Subcutaneous abdominal adipose tissue (tissue), 5 donors: ENCODE results near the gene SHISA6.

Experiments
- H3K27ac ChIP-seq: one replicate; pipeline ENCODE4 v1.7.0; 2013; ENCODE audit warnings: low read depth, mild to moderate bottlenecking, inconsistent platforms, low read length, moderate library complexity
- H3K27me3 ChIP-seq, 5 donors: one replicate each; pipeline ENCODE4 v1.7.0; 2013; ENCODE audit warnings: low read length in 5 of 5, inconsistent platforms in 1 of 5; ENCODE audit not compliant: control insufficient read depth in 5 of 5, insufficient read depth in 4 of 5
- H3K36me3 ChIP-seq, 5 donors: one replicate each; pipeline ENCODE4 v1.7.0; 2013; ENCODE audit warnings: low read length in 5 of 5; ENCODE audit not compliant: control insufficient read depth in 5 of 5, insufficient read depth in 5 of 5
- H3K4me1 ChIP-seq, 5 donors: one replicate each; pipeline ENCODE4 v1.7.0; 2013; ENCODE audit warnings: low read length in 5 of 5, mild to moderate bottlenecking in 3 of 5, moderate library complexity in 1 of 5; ENCODE audit not compliant: control insufficient read depth in 5 of 5, insufficient read depth in 5 of 5
- H3K4me3 ChIP-seq, 5 donors: one replicate each; pipeline ENCODE4 v1.7.0; 2013; ENCODE audit warnings: low read length in 5 of 5, low read depth in 1 of 5
- H3K9ac ChIP-seq, 5 donors: one replicate each; pipeline ENCODE4 v1.7.0; 2013; ENCODE audit warnings: low read length in 5 of 5, mild to moderate bottlenecking in 4 of 5, moderate library complexity in 3 of 5
- H3K9me3 ChIP-seq, 5 donors: one replicate each; pipeline ENCODE4 v1.7.0; 2013; ENCODE audit warnings: low read length in 5 of 5; ENCODE audit not compliant: control insufficient read depth in 5 of 5
- donor health status: healthy.
- donor health status: healthy.
- donor health status: healthy.
- donor health status: healthy.
- donor health status: healthy.

The SHISA6 gene

DNA sequence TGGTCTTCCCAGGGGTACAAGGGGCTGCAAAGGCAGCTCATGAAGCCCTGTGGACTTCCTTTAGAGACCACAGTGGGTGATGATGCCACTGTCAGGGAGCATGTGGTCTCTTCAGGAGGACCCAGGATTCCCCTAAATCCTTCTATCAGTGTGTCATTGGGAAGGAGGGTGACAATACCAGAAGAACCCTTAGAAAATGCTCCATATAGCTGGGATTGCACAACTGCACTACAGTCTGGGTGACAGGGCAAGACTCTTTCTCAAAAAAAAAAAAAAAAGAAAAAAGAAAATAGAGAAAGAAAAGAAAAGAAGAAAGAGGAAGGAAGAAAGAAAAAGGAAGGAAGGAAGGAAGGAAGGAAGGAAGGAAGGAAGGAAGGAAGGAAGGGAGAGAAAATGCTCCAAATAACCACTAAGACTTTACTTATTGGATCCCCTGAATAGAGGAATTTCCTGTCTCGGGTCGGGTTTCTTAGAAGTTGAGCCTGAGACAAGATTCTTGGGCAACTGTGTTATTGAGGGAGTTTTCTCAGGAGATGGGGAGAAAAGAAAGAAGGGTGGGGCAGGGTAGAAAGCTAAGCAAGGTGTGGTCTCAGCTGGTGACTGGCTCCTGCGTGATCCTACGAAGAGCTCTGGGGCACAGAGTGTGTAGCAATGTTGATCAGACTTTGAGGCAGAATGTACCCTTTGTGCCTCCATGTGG, 274.1 kb downstream of the SHISA6 start:
- no peaks in the 10 kb centered on the region for H3K27me3 ChIP-seq
- no peak overlapping the region for H3K27ac ChIP-seq
- H3K9ac ChIP-seq, result no peak overlapping the region
- peaks cover 0 to 11% (median 3%) of the 10 kb centered on the region in 5 donors for H3K4me1 ChIP-seq
- no peaks in the 10 kb centered on the region for H3K36me3 ChIP-seq
- no peaks in the 10 kb centered on the region for H3K9me3 ChIP-seq
- no peak overlapping the region for H3K4me3 ChIP-seq

DNA sequence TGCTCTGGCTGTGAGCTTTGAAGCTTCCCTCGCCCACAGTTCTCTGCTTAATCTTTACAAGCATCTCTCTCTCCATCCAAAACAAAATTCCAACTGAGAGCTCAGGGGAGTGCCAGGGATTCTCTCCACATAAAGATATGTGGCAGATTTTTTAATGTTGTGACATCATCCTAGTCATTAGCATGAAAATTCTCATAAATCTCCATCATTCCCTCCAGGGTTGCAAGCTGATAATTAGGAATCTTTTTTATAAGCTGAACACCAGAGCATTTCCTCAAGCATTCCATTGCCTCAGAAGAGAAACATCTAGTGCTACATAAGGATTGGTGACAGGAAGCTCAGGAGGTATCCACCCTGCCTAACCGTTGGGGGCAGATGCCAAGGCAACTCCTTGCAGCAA, 274.9 kb downstream of the SHISA6 start:
- no peak overlapping the region for H3K4me3 ChIP-seq
- H3K9me3 ChIP-seq, result no peaks in the 10 kb centered on the region
- H3K9ac ChIP-seq, result no peak overlapping the region
- H3K27me3 ChIP-seq, result no peaks in the 10 kb centered on the region
- no peak overlapping the region for H3K27ac ChIP-seq
- no peaks in the 10 kb centered on the region for H3K36me3 ChIP-seq
- peaks cover 0 to 11% (median 3%) of the 10 kb centered on the region in 5 donors for H3K4me1 ChIP-seq

DNA sequence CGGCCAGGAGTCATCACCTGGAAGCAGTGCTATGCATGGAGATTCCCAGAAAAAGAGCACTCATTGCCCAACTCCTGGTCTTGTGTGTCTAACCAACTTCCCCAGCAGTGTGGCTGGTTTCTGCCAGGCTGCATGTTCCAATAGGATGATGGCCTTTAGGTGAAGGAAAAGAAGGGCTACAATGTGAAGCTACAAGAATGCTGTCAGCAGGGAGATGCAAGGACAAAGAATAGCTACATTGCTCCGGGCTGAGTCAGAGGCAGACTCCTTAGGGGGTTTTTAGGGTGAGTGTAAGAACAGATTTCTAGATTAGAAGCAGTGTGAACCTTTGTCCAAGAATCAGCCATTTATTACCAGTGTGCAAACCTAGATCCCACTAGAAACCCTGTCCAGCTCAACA, 294.2 kb downstream of the SHISA6 start:
- Histone ChIP-seq H3K36me3 (no peaks in the 10 kb centered on the region), H3K27me3 (no peaks in the 10 kb centered on the region), H3K27ac (no peak overlapping the region), H3K9ac (no peak overlapping the region), H3K9me3 (no peaks in the 10 kb centered on the region), H3K4me3 (no peak overlapping the region), H3K4me1 (no peaks in the 10 kb centered on the region)

DNA sequence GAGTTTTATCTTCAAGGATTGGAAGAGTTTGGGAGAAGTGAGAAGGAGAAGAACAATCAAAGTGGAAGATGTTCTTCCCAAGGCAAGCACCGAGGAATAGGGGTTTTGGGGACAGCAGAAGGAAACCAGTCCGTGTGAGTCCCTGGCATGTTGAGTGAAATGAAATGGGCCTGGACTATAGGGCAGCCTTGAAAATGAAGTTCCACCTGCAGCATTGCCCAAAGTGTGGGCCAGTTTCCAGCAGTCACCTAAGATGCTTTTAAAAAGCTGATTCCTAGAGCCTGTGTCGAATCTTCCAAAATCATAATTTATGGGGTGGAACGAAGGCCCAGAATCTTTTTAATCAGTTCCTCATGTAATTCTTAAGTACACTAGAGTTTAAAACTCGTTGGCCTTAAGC, 297.4 kb downstream of the SHISA6 start:
- Histone ChIP-seq H3K4me3 (no peak overlapping the region), H3K36me3 (no peaks in the 10 kb centered on the region), H3K9ac (no peak overlapping the region), H3K4me1 (no peaks in the 10 kb centered on the region), H3K27me3 (no peaks in the 10 kb centered on the region), H3K9me3 (peaks cover 0 to 16% (median 8%) of the 10 kb centered on the region in 5 donors), H3K27ac (no peak overlapping the region)

DNA sequence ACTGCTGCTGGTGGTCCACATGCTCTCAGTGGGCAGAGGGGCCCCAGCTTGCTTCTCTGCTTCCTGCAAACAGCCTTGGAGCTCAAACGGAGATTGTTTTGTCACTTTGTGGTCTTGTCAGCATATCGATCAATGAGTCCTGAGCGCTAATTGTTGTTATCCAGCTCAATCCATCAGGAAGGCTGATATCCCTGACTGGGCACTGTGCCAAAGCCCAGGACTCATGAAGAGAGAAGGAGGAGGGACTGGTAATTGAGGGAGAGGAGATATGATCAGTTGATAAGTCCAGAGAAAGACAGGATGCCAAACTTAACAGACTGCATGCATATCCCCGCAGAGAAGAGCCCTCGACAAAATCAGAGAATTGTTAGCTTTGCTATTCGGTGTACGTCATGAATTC, 298.6 kb downstream of the SHISA6 start:
- Histone ChIP-seq H3K27me3 (no peaks in the 10 kb centered on the region), H3K4me3 (no peak overlapping the region), H3K36me3 (no peaks in the 10 kb centered on the region), H3K9ac (no peak overlapping the region), H3K4me1 (no peaks in the 10 kb centered on the region), H3K27ac (no peak overlapping the region), H3K9me3 (peaks cover 0 to 16% (median 8%) of the 10 kb centered on the region in 5 donors)

DNA sequence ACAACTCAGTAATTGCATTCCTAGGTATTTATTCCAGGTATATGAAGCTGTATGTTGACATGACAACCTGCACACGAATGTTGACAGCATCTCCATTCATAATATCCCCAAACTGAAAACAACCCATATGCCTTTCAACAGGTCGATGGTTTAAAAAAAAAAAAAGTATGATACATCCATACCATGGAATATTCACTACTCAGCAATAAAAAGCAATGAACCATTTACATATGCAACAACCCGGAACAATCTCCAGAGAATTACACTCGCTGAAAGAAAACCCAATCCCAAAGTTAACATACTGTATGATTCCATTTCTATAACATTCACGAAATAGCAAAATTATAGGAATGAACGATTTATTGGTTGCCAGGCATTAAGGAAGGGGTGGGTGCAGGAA, 304.0 kb downstream of the SHISA6 start:
- peaks cover 0 to 16% (median 8%) of the 10 kb centered on the region in 5 donors for H3K9me3 ChIP-seq
- no peak overlapping the region for H3K4me3 ChIP-seq
- no peak overlapping the region for H3K9ac ChIP-seq
- H3K27me3 ChIP-seq, result no peaks in the 10 kb centered on the region
- no peaks in the 10 kb centered on the region for H3K36me3 ChIP-seq
- H3K4me1 ChIP-seq, result no peaks in the 10 kb centered on the region
- no peak overlapping the region for H3K27ac ChIP-seq

DNA sequence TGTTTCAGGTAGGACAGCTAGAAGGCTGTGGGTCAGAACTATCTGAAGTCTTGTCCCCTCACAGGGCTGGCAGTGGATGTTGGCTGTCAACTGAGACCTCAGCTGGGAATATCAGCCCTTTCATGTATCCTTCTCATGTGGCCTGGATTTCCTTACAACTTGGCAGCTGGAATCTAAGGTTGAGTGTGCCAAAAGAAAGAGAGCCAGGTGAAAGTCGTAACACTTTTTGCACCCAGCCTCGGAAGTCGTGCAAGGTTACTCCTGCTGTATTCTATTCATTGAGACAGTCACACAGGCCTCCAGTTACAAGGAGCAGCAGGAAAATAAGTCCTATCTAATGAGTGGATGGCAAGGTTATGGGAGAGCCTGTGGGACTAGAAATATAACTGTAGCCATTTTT, 304.7 kb downstream of the SHISA6 start:
- Histone ChIP-seq H3K27ac (no peak overlapping the region), H3K4me1 (peaks cover 0 to under 1% (median 0%) of the 10 kb centered on the region in 5 donors), H3K4me3 (no peak overlapping the region), H3K36me3 (no peaks in the 10 kb centered on the region), H3K9me3 (peaks cover 0 to 16% (median 8%) of the 10 kb centered on the region in 5 donors), H3K27me3 (no peaks in the 10 kb centered on the region), H3K9ac (no peak overlapping the region)

DNA sequence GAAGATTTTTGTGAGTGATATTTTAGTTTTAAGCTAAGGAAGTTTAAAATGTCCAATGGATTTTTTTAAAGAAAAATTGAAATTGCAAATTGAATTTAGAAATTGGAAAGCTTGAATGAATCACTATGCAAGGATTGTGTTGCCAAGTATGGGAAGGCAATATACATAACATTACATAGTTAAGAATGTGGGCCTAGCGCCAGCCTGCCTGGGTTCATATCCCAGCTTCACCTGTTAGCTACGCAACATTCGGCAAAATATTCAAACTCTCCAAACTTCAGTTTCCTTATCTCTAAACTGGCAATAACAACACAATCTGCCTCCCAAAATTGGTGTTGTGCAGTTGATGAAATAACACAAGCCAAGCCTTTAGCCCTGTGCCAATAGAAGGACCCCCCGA, 306.8 kb downstream of the SHISA6 start:
- Histone ChIP-seq H3K36me3 (no peaks in the 10 kb centered on the region), H3K4me1 (peaks cover 0 to 2% (median 0%) of the 10 kb centered on the region in 5 donors), H3K9ac (no peak overlapping the region), H3K27me3 (no peaks in the 10 kb centered on the region), H3K4me3 (no peak overlapping the region), H3K9me3 (no peaks in the 10 kb centered on the region), H3K27ac (no peak overlapping the region)

DNA sequence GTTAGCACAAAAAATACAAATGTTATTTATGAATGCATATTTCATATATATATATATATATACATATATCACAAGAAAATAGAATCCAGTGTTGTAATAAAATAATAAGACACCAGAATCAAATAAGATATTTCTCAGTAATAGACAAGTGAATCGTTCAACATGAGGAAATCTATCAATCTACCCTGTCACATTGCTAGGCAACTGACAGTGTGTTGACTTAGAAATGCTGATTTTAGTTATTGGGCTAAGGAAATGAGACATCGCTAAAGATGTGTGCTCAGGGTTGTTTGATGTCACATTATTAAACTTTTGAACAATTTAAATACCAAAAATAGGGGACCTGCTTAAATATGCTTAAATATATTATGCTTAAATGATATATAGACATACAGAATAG, 307.4 kb downstream of the SHISA6 start:
- peaks cover 0 to 2% (median 0%) of the 10 kb centered on the region in 5 donors for H3K4me1 ChIP-seq
- no peaks in the 10 kb centered on the region for H3K9me3 ChIP-seq
- H3K27me3 ChIP-seq, result no peaks in the 10 kb centered on the region
- no peaks in the 10 kb centered on the region for H3K36me3 ChIP-seq
- no peak overlapping the region for H3K27ac ChIP-seq
- H3K4me3 ChIP-seq, result no peak overlapping the region
- no peak overlapping the region for H3K9ac ChIP-seq

DNA sequence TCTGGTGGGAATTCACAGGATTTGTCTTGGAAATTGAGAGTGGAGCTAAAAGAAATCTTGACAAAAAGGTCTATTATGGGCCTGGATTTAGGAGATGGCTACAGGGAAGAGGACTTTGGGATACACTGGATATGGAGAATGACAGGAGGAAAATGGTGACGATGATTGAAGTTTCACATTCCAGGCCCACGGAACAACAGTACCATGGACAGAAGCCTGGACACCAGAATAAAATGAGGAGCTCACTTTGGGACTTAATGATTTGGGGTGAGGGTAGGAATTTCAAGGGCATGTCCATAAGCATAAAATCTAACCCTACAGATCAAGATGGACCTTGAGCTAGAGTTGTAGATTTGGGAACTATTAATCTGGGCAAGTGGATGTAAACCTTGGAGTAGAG, 309.4 kb downstream of the SHISA6 start:
- Histone ChIP-seq H3K4me1 (peaks cover 0 to 2% (median 0%) of the 10 kb centered on the region in 5 donors), H3K27ac (no peak overlapping the region), H3K9me3 (no peaks in the 10 kb centered on the region), H3K9ac (no peak overlapping the region), H3K4me3 (no peak overlapping the region), H3K36me3 (no peaks in the 10 kb centered on the region), H3K27me3 (no peaks in the 10 kb centered on the region)
